A549 (cell line): ENCODE data around the gene CUX1.

Experiments
- CHD2 ChIP-seq: fragments of 150-350 bp; IDR thresholded peaks from 2 replicates; pipeline ENCODE4 v1.6.1; 2014; ENCODE audit warnings: low read length; ENCODE audit not compliant: partially characterized antibody
- CTCF ChIP-seq: fragments of >200 bp; sonication (Bioruptor Twin); formaldehyde crosslinking; IDR thresholded peaks from 3 replicates; pipeline ENCODE4 v1.5.1; 2016
- PBX3 ChIP-seq: IDR thresholded peaks from 2 replicates; pipeline ENCODE4 v1.6.1; 2012
- POLR2A ChIP-seq: IDR thresholded peaks from 2 replicates; pipeline ENCODE4 v1.6.1; 2012; ENCODE audit warnings: mild to moderate bottlenecking, low read length

GRCh38 chr7:102006695-102007094, 189.3 kb downstream of the CUX1 start:
- TF ChIP-seq POLR2A, result no peak
- no peak for TF ChIP-seq CHD2
- TF ChIP-seq CTCF, result no peak
- no peak for TF ChIP-seq PBX3
